ENCODE data around the gene ACTMAP.
A peak's percentile ranks its signal among the peaks of the same experiment; 100 is the strongest.

ACTMAP gene

DNA sequence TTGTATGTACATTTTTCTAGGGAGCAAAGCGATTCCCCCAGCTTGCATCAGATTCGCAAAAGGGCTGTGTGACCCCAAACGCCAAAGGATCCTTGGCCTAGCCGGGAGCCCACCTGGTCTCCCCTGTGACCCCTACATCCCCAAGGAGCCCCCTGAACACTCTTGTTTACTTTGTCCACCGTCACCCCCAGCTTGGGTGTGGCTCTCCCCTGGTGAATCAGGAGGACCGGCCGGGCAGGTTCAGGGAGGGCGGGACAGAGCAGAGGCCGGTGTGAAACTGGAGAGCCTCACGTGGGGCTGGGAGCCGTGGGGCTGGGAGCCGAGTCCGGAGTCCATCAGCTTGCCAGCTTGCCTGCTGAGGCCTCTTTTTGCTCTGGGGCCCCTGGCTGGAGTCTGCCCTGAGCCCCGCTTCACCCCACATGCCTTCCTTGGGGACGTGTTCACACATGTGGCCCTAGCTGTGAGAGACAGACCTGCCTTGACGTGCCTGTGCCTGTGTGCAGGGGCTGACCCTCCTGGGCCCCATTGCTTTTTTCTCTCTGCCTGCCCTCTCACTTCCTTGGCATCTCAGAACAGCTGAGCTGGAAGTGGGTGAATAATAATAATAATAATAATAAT is 31.4 kb downstream of the ACTMAP start:
- DNase-seq (ENCODE audit: low read depth in 3 of 3) = no peak

- no peak for DNase-seq (ENCODE audit: low read depth in 3 of 3)
Measured at GRCh38 chr19:40717880-40718773, 32.1 kb downstream of the ACTMAP start.

GRCh38 chr19:40717325-40717879 is 32.9 kb downstream of the ACTMAP start:
- no peak for DNase-seq (ENCODE audit: low read depth in 3 of 3)

- DNase-seq (ENCODE audit: low read depth in 3 of 3) = peak; percentile 99 to 100 (median 100)
Measured at GRCh38 chr19:40716482-40717324, 33.6 kb downstream of the ACTMAP start, which contains the start of the genes COQ8B and ITPKC. Gene COQ8B, minus strand, starts transcription at chr19:40716886. Its CDS starts 2,254 bp downstream, at chr19:40714632. Gene ITPKC, plus strand, starts transcription at chr19:40717112. Its CDS starts 24 bp downstream, at chr19:40717136.

GRCh38 chr19:40716031-40716481 is 34.2 kb downstream of the ACTMAP start:
- peak; percentile 50 to 66 (median 57) for DNase-seq (ENCODE audit: low read depth in 3 of 3)

- peak; percentile 85 to 89 (median 85) for DNase-seq (ENCODE audit: low read depth in 3 of 3)
Measured at GRCh38 chr19:40714441-40715299, 35.6 kb downstream of the ACTMAP start.

DNA sequence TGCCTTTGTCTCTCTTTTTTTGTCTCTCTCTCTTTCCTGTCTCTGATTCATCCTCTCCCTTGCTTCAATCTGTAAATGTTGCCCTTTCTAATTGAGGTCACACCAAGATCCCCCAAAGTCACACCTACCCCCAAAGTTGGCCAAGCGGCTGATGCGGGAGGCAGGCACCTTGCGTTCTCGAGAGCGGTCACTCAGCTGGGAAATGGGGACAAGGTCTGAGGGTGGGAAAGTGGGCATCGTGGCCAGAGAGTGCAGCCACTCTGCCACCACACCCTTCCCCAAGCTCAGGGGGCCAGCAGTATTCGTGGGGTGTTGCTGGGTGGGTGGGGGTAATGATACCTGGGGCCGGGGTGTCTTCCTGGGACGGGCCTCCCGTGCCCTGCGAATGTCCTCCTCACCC is 36.3 kb downstream of the ACTMAP start:
- DNase-seq (ENCODE audit: low read depth in 3 of 3) = no peak

GRCh38 chr19:40709817-40710216 is 40.5 kb downstream of the ACTMAP start:
- DNase-seq (ENCODE audit: low read depth in 3 of 3) = no peak

- no peak for DNase-seq (ENCODE audit: low read depth in 3 of 3)
Measured at GRCh38 chr19:40707615-40708014, 42.7 kb downstream of the ACTMAP start.

DNA sequence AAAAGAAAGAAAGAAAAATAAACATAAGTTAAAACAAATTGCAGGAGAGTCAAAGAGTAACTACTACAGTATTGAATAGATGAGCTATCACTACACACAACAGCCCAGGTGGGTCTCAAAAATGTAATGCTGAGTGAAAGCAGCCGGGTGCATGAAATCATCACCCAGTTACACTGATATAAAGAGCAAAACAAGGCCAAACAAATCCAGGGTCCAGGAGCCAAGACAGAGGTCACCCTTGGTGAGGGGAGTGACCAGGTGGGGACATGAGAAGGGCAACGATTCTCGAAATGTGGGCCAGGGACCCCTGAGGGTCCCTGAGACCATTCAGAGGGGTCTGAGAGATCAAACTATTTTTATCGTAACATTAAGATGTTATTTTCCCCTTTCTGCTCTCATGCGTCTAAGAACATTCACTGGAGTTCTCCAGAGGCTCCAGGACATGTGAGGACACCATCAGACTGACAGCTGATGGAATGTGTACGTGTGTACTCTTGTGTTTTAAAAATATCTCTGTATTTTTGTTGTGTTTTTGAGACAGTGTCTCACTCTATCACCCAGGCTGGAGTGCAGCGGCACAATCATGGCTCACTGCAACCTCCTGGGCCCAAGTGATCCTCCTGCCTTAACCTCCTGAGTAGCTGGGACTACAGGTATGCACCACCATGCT is 44.2 kb downstream of the ACTMAP start:
- DNase-seq (ENCODE audit: low read depth in 3 of 3) = no peak

- no peak for DNase-seq (ENCODE audit: low read depth in 3 of 3)
Measured at GRCh38 chr19:40705362-40705651, 45.0 kb downstream of the ACTMAP start.

GRCh38 chr19:40704491-40705361 is 45.6 kb downstream of the ACTMAP start:
- DNase-seq (ENCODE audit: low read depth in 3 of 3) = no peak

GRCh38 chr19:40703029-40703755 is 47.1 kb downstream of the ACTMAP start:
- DNase-seq (ENCODE audit: low read depth in 3 of 3) = no peak

- DNase-seq (ENCODE audit: low read depth in 3 of 3) = no peak
Measured at GRCh38 chr19:40702337-40703012, 47.8 kb downstream of the ACTMAP start.

DNA sequence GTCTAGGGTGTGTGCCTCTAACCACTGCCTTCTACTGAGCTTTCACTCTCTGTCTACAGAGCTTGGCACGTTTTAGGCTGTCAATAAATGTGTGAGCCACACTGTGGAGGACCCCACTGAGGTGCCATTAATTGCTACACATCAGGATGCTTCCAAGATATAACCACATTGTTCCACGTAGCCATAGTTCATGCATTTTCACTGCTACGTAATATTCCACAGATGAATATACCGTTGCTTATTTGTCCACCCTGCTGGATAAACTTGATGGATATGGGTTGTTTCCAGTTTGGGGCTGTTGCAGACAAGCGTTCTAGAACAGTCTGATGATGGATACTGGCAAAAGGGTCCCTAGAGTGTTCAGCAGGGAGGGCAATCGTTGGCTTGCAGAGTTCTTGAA is 48.5 kb downstream of the ACTMAP start:
- no peak for DNase-seq (ENCODE audit: low read depth in 3 of 3)

DNA sequence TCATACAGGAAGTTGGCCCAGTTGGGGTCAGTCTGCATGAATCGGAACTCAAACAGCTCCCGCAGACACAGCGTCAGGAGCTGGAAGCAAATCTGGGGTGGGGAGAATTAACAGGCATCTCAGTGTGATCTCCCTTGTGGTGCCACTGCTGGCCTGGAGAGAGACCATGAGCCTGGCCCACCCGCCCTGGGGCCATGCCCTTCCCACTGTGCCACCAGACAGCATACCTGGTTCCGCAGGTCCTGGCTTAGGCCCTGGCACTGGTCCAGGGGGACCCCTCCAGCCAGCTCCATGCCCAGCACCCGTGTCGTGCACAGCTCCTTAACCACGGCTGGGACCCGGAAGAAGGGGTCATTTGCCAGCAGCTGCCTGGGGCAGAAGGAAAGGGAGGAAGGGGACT is 50.2 kb downstream of the ACTMAP start:
- no peak for DNase-seq (ENCODE audit: low read depth in 3 of 3)

DNA sequence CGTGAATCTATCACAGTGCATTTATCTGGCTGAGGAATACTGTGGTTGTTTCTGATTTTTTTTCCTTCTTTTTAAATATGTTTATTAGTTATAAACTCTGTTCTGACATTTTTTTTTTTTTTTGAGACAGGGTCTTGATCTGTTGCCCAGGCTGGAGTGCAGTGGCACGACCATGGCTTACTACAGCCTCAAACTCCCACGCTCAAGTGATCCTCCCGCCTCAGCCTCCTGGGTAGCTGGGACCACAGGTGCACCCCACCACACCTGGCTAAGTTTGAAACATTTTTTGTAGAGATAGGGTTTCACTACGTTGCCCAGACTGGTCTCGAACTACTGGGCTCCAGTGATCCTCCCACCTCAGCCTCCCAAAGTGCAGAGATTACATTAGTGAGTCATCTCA is 53.3 kb downstream of the ACTMAP start:
- no peak for DNase-seq (ENCODE audit: low read depth in 3 of 3)

- DNase-seq (ENCODE audit: low read depth in 3 of 3) = no peak
Measured at GRCh38 chr19:40695881-40696280, 54.4 kb downstream of the ACTMAP start.

All from stimulated activated CD4-positive, alpha-beta T cell treated with anti-CD3 and anti-CD28 coated beads, TNF-alpha, amount 100 ng/mL, for 48 hours (primary cell).